GM19397 (cell line): ENCODE data around the gene TMUB1.

Experiments
- ATAC-seq: cut with Tn5 transposase; IDR thresholded peaks from one replicate; pipeline ENCODE4 v1.9.1; 2021; ENCODE audit warnings: mild to moderate bottlenecking, moderate library complexity; ENCODE audit not compliant: unreplicated experiment

Gene TMUB1

DNA sequence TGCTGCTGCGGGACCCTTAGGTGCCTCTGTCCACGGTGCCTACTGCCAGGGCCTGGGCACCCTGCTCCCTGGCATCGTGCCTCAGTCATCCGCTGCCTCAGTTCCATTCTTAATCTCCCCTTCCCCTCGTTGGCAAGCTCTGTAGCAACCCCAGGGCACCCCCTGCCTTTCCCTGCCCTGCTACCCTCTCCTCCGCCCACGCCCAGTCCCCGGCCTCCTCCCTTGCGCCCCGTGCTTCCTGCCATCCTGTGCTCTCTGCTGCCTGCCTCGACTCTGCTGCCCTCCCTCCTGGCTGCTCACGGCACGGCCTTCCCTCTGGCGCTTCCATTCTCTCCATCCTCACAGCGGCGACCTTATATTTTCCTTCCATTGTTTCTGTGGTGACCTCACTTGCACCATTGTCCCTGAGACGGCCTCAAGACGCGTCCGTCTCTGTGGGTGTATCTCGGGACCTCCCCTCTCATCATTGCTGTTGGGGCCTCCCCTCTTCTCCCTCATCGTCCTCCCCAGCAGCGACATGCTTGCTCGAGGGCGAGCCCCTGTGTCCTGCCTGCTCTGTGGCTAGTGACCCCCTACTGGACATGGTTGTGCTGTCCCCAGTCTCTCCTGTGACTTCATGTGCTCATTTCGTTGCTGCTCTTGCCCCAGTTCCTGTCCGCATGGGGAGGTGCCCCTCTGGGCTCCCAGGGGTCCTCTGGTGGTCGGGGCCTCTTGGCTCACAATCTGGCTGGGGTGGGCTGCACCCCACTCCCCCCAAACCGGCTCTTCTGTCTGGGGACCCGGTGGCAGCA lies 38.3 kb upstream of the TMUB1 start:
- no peak for ATAC-seq

DNA sequence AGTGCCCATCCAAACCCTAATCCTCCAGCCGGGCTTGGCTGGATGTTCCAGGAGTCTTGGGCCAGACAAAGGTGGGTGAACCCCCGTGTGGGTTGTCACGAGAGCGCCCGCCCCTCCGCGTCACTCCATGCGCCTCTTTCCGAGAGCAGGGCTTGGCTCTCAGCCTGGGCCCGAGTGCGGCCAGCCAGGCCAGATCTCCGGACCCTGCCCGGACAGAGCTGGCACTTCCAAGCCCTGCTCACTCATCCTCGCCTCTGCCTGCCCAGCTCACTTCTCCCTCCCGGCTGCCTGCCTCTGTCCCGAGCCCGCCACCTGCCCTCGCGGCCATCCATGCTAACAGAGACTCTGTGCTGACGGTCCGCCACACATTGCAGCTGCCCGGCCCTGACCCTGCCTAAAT lies 37.6 kb upstream of the TMUB1 start:
- ATAC-seq = no peak

DNA sequence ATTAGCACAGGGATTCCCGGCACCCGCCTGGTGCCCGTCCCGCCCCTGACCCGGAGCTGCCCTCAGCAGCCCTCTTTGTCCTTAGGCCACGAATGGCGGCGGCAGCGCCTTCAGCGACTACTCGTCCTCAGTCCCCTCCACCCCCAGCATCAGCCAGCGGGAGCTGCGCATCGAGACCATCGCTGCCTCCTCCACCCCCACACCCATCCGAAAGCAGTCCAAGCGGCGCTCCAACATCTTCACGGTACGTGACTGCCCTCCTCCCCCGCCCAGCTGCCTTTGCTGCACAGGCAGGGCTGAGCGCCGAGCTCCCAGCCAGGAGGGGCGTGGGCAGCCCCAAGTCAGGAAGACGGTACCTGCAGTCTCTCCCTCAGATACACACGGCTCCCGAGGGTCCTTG lies 36.6 kb upstream of the TMUB1 start:
- no peak for ATAC-seq

DNA sequence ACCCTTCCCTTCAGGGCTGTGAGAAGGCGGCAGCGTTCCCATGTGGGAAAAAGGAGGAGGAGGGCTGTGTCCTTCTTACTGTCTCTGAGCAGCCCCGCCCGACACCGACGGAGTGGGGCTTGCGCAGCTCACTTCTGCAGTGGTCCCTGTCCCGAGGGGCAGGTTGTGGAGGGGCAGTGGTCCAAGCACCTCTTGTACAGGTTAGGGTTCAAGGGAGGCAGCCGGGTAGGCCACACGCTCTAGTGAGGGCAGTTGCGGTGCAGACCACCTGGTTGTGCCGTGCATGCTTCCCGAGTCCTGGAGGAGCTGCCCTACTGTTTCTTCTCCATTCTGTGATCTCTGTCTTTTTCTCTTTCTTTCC lies 35.7 kb upstream of the TMUB1 start:
- ATAC-seq = no peak

DNA sequence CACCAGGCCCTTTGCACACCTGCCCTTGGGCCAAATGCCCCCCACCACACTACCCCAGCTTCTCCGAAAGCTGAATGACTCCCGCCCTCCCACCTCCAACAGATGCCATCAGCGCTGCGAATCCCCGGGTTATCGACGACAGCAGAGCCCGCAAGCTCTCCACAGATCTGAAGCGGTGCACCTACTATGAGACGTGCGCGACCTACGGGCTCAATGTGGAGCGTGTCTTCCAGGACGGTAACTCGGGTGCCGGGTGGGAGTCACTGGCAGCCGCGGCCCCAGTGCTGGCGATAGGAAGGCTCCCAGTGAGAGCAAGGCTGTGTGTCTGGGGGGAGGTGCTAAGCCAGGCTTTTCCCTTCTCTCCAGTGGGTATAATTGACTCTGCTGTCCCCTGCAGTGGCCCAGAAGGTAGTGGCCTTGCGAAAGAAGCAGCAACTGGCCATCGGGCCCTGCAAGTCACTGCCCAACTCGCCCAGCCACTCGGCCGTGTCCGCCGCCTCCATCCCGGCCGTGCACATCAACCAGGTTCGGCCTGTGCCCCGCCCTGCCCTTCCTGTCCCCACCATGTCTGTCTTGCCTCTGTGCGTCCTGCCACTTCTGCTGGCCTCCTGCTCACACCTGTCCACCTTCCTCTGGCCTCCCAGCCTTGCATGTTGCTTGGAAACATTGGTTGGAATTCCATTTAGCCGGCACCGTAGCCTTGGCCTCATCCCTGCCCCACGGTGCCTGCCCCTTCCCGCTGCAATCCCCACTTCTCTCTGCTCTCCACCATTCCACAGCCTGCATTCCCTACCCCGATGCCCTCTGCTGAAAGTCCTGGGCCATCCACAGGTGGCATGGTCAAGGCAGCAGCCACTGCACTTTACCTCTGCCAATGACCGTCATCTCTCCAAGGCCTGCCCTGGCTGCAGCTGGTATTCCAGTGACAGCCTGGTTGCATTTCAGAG lies 35.1 kb upstream of the TMUB1 start:
- no peak for ATAC-seq

DNA sequence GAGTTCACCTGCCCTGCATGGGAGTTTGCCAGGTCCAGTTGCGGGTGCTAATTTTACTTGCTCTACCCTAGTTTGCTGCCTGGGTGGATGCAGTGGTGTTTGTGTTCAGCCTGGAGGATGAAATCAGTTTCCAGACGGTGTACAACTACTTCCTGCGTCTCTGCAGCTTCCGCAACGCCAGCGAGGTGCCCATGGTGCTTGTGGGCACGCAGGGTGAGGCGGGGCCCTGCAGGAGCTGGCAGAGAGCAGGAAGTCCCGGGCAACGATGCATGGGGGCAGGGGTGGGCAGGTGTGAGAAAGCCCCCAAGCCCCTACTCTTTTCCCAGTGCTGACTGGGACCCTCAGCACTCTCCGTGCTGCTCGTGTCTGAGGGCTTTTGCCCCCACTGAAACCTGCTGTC lies 34.3 kb upstream of the TMUB1 start:
- ATAC-seq = no peak

DNA sequence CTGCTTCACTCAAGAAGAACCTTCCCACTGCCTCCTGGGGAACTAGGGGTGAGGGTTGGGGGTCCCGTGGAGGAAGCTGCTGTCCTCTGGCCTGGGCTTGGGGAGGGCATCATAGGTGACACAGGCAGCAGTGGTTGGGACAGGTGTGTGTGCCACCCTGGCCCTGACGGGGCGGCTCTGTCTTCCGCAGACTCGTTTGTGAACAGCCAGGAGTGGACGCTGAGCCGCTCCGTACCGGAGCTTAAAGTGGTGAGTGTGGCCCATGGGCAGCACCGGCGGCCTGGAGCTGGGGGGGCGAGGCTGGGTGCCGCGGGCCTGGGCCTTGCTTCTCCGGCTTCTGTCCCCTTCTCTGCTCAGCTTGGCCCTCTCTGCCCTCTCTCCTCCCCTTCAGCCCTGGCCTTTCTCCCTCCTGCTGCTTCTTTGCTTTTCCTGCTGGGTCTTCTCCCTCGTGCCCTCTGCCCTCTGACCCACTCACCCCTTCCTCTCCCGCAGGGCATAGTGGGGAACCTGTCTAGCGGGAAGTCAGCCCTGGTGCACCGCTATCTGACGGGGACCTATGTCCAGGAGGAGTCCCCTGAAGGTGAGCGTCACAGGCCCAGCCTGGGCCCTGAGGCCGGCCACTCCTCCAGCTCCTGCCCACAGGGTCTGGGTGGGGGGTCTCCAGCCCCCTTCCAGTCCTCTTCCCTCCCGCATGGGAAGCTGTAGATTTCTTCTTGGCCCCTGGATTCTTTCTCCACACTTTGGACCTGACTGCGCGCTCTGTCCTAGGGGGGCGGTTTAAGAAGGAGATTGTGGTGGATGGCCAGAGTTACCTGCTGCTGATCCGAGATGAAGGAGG lies 33.5 kb upstream of the TMUB1 start:
- ATAC-seq = no peak

DNA sequence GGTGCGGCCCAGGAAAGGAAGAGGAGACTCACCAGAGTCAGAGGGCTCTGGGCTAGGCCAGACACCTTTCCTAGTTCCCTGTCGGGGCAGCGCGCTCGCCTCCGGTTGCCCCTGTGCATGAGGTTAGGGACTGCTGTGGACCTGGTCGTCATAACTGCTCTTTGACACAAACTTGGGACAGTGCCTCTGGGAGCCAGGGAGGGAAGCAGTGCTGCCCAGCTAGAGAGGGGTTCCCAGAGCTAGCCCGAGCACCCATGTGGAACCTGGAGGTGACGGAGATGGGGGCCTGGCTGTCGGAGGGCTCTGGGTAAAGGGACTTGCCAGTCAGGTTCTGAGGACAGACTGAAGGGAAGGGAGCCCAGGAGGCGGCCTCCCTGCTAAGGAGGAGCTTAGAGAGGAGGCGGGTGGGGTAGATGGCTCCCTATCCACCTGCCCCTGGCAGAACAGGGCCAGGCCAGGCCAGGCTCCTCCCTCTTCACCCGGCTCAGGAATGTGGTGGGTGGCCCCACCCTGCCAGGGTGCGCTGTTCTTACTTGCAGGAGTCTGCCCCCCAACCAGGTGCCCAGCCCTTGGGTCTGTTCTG lies 32.6 kb upstream of the TMUB1 start:
- ATAC-seq = no peak

DNA sequence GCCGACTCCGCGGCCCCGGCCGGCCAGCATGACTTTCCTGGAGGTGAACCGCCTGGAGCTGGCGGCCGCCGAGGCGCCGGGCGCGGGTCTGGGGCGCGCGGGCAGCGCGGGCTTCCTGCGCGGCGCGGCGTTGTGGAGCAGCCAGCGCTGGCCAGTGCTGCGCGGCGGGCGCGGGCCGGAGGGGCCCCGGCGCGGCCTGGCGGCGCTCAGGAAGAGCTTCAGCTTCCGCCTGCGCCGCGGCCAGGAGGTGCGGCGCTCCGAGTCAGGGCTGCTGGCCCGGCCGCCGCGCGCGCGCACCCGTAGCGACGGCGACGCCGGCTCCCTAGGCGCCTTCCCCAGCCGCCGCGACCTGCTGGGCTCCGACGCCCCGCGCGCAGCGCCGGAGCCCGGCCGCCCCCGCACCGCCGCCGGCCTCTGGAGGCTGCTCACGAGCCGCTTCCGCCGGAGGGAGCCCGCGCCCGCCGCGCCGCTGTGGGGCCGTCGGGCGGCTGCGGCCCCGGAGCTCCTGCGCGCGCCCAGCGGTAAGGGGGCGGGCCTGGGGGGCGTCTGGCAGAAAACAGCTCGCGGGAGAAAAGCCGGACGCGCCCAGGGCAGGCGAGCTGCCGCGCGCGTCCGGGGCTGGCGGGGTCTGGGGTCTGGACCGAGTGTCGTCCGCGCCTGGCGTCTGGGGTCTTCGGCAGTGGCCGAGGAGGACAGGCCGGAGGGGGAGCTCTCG lies 32.0 kb upstream of the TMUB1 start:
- no peak for ATAC-seq

DNA sequence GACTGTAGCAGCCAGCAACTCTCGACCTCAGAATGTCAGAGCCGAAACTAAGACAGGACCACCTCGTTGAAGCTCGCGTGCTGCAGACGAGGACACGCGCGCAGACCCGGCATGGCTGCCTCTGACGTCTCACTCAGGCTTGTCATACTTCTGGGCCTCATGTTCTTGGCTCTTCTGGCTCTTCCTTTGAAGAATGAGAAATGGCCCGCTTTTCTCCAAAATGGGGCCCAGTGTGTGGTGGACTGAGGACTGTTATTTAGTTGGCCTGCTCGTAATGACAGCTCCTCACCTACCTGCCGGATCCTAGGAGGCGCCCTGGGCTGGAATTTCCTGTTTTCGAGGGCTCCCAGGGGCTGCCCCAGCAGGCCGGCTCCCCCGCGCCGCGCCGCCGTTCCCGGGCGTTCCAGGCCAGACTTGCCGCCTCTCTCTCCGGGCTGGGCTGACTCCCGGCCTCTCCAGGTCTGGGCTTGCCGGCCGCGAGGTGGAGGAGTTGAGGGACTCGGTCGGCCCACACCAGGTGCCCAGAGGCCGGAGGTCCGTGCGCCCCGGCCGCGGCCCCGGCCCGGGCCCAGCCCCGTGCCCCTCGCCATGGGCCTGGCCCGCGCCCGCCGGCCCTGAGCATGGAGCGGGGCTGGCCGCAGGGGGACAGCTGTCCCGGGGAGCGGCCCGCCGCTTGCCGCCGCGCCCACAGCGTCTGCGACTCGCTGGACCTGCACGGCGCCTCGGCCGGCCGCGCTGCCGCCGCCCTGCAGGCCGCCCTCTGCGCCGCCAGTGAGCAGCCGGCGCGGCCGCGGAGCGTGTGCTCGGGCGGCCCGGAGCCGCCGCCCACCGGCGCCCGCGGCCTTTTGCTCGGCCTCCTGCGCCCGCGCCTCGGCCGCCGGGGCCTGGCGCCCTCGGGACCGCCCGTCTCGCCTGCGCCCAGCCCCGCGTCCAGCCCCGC lies 31.1 kb upstream of the TMUB1 start:
- no peak for ATAC-seq

DNA sequence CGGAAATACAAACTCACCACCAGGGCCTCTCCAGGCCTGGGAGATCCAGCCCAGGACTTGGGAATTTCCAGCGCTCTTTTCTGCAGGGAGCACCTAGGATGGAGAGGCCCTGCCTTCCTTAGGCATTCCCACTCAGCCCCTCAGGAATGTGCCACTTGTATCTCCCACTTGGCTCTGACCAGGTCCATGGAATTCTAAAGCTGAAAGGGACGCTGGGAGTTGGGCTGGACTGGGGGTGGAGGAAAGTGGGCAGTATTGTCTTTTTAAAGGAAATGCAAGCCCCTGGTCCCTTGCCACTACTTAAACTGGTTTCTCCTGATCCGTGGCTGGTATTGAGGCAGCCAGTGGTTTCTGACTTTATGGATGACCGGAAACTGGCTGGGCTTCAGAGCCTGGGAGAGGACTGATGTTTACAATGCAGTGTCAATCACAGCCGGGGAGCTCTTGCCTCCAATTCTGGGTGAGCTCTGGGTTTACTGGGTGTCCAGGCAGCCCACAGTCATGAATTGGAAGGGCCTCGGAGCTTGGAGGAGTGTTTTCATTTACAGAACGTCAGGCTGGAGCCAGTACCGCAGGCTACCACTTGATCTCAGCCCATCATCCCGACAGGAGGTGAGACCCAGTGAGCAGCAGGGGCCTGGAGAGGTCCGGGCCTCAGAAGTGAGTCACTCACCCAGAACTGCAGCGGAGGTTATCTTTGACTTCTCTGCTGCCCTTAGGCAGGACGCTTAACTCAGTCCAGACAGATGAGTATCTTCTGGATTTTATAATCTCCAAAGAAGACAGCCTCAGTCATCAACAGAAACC lies 30.3 kb upstream of the TMUB1 start:
- ATAC-seq = no peak

DNA sequence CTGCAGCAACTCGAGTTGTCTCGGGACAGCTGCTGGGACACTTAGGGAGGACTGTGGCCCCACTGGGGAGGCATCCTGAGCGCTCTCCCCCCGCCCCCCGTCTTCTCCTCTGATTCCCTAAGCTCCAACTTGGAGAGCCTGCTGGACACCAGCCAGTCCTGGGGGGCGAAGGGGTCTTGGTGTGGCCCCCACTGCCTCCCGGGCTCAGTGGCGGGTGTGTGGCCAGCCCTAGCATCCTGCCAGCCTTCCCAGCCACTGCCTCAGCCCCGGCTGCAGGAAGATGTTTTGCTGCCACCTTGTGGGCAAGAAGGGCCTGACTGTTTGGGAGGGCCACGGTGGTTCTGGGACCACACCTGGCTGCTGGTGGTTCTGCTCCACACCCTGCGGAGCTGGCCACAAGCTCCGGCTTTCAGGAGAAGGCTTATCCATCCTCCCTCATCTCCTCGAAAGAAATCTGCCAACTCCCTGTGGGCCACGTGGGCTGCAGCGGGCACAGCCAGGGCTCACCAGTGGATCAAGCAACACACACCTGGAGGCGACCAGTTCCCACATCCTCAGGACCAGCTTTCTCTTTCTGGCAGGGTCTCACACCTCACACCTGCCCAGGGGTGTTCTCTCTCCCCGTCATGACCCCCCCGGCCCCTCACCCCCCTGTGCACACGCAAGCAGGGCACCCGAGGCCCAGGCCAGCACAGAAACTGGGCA lies 27.8 kb upstream of the TMUB1 start:
- peak; percentile 65 for ATAC-seq

DNA sequence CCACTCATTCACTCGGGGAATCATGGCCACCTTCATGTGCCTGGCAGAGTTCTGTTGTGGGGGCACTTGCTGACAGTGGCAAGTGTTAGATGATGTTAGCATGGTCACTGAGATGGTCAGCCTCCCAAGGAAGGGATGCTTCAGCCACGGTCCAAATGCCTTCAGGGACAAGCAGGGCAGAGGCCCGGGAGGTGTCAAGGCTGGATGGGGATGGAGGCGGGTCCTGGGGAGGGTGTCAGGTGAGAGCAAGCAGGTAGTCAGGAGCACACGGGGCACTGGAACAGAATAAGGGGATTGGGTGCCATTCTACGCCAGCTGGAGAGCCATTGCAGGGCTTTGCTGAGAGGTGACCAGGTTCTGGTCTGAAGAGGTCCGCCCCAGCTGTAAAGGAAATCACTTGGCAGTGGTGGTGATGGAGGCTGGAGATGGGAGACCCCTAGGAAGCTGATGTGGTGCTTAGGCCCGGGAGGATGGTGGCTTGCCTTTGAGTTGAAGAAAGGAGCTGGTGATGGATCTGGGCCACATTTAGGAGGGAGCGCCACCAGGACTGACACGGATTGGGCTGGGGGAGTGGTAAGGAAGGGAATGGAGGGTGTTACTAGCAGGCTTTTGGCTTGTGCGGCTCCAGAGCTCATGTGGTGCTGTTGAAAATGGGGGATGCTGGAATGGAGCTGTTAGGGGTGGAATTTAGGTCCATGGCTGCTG lies 27.1 kb upstream of the TMUB1 start:
- no peak for ATAC-seq

DNA sequence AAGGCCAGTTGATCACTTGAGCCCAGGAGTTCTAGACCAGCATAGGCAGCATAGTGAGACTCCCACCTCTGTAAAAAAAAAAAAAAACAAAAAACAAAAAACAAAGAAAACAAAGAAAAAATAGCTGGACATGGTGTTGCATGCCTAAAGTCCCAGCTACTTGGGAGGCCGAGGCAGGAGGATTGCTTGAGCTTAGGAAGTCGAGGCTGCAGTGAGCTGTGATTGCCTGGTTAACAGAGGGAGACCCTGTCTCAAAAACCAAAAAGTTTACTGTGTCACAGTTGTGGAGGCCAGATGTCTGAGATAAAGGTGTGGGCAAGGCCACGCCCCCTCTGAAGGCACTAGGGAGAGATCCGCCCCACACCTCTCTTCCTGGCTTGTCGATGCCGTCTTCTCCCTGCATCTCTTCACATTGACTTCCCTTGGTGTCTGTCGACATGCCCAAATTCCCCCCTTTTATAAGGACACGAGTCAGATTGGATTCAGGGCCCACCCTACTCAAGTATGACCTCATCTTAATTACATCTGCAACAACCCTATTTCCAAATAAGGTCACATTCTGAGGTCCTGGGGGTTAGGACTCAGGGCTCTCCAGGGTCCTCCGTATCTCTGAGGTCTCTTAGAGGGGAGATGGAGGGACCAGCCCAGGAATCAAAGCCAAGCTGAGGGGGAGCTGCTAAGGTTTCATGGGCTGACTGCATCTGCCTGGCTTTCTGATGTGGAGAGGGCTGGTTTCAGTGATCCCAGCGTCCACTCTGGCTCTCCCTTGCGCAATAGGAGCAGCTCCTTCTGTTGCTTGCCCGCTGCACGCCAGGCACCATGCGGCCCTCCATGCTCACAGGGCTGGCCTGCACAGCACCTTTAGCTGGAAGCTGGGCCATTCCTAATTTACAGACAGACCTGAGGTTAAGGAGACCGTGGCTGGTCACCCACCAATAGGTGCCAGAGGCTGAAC lies 26.1 kb upstream of the TMUB1 start:
- ATAC-seq = no peak

DNA sequence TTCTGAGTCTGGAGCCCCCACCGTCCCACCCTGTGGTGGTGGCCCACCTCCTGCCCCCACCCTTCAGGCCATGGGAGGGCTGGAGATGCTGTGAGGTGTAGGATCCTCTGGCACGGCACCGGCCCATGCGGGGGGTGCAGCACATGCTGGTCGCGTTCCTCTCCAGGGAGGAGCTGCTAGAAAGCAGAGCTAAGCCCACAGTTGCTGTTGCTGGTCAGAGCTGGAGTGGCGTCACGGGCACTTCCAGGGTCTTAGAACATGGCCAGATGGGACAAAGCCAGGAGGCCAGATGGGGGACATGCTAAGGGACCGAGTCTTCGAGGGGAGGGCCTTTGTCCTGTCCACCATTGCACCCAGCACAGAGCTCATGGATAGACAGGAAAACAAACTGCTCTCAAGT lies 24.6 kb upstream of the TMUB1 start:
- ATAC-seq = no peak
